Natural killer cell treated with Interleukin-12 subunit alpha and Interleukin-12 subunit beta and Interleukin-15 and Interleukin-18, amount 100 ng/mL, for 72 hours (primary cell): ENCODE results near the gene ABCC9. TPM values are rescaled to one million over a fixed set of nuclear protein-coding genes. Genes with fewer than 3 reads are reported as not detected.

Experiments used
- ATAC-seq, 2 donors: fragments of 150-1000 bp; cut with Tn5 transposase in 1 of 2; sonication (Bioruptor Pico), chemical (Tn5 transposase) in 1 of 2; 2 replicates each; pipeline ENCODE4 v1.10.0; 2021
- DNase-seq: peaks from one replicate; pipeline ENCODE4 v3.0.0; 2022; ENCODE audit warnings: low spot score
- H3K27ac Mint-ChIP-seq, 2 donors: 1 replicate in 1 of 2; 2 replicates in 1 of 2; pipeline ENCODE4 v1.8.0; 2022; ENCODE audit warnings: mixed read lengths in 2 of 2, mild to moderate bottlenecking in 1 of 2, moderate library complexity in 1 of 2
- H3K27me3 Mint-ChIP-seq, 2 donors: 1 replicate in 1 of 2; 2 replicates in 1 of 2; pipeline ENCODE4 v1.8.0; 2022; ENCODE audit warnings: mixed read lengths in 2 of 2
- H3K36me3 Mint-ChIP-seq: one replicate; pipeline ENCODE4 v1.8.0; 2022; ENCODE audit warnings: mixed read lengths
- H3K4me1 Mint-ChIP-seq, 2 donors: 1 replicate in 1 of 2; 2 replicates in 1 of 2; pipeline ENCODE4 v1.8.0; 2022; ENCODE audit warnings: low read depth in 2 of 2, mixed read lengths in 2 of 2, mild to moderate bottlenecking in 1 of 2
- H3K4me3 Mint-ChIP-seq: one replicate; pipeline ENCODE4 v1.8.0; 2022; ENCODE audit warnings: mixed read lengths
- H3K9me3 Mint-ChIP-seq: 2 replicates; pipeline ENCODE4 v1.8.0; 2022; ENCODE audit warnings: mixed read lengths
- total RNA-seq, 2 donors: library from RNA; stranded (reverse); gene quantifications; one replicate each; pipeline ENCODE4 v1.2.3, GENCODE V29; 2022

ABCC9 gene
- total RNA-seq, 2 donors from 2014 or later, result not detected

- no peak overlapping the region for H3K4me3 Mint-ChIP-seq
- no peak for ATAC-seq
Measured at GRCh38 chr12:21757735-21758134, 183.5 kb downstream of the ABCC9 start.

DNA sequence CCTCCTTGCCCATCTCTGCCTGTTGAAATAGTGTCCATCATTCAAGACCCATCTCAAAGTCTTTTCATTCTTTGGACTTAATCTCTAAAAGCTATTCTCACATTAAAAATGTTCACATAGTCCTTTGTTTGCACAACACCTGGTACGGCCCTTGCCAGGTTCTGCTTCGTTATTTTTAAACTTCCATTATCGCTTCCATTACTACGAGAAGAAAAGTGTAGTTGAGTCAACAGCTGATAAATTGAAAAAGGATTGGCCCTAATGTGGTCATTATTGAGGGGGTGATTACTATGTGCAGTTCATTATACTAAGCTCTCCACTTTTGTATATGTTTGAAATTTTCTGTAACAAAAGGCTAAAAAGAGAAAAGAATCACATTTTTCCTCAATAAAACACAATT is 184.5 kb downstream of the ABCC9 start:
- H3K27ac Mint-ChIP-seq, result no peak overlapping the region
- peaks cover 3% of the 10 kb centered on the region for H3K9me3 Mint-ChIP-seq
- H3K27me3 Mint-ChIP-seq, result no peaks in the 10 kb centered on the region
- H3K4me3 Mint-ChIP-seq, result no peak overlapping the region
- no peak for DNase-seq
- H3K36me3 Mint-ChIP-seq, result no peaks in the 10 kb centered on the region
- no peak for ATAC-seq
- H3K4me1 Mint-ChIP-seq, result no peaks in the 10 kb centered on the region

More at GRCh38 chr12:21757735-21758134, 183.5 kb downstream of the ABCC9 start:
- Mint-ChIP-seq H3K27ac (no peak overlapping the region), H3K4me1 (no peaks in the 10 kb centered on the region), H3K9me3 (peaks cover 3% of the 10 kb centered on the region), H3K36me3 (no peaks in the 10 kb centered on the region), H3K27me3 (no peaks in the 10 kb centered on the region)
- DNase-seq, result no peak

DNA sequence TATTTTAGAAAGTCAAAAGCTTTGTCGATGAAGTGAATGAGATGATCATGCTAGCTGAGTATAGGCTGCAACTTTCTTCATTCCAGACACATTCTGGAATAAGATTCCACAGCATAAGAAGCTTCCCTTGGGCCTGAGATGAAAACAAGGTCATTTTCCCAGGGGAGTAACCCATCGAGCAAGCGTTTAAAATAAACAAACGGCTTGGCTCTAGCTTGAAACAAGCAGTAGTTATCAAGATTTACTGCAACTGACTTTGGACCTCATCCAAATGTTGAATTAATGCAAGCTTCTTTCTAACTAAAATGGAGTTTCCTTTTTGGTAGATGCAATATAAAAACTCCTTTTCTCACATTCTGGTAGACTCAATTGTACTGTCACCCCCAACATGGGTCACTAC is 189.7 kb downstream of the ABCC9 start:
- Mint-ChIP-seq H3K27ac (no peak overlapping the region), H3K9me3 (peaks cover 10% of the 10 kb centered on the region), H3K36me3 (peaks cover 5% of the 10 kb centered on the region), H3K4me3 (no peak overlapping the region), H3K27me3 (peaks cover 0 to 6% of the 10 kb centered on the region in 2 donors), H3K4me1 (no peaks in the 10 kb centered on the region)
- ATAC-seq, result no peak
- no peak for DNase-seq

Other genes starting within 250 kb of the ABCC9 start
- gene KCNJ8, start 166.7 kb downstream of the ABCC9 start, total RNA-seq, result not detected
- gene CMAS, start 104.8 kb upstream of the ABCC9 start, total RNA-seq, result 10 to 100 TPM; 31.7 to 40.5 TPM